HEK293 (cell line): ENCODE measurements around the gene SDF2L1.

Experiments
- CTCF ChIA-PET: fragments of 350-600 bp; formaldehyde crosslinking; extraction: SDS; loops from one replicate; lab custom pipeline; 2021; ENCODE audit warnings: antibody characterized with exemption; lab: Yijun Ruan, JAX
- POLR2A ChIA-PET: fragments of 300-600 bp; formaldehyde crosslinking; extraction: SDS; loops from one replicate; lab custom pipeline; 2020; ENCODE audit warnings: antibody characterized with exemption, inconsistent platforms; lab: Yijun Ruan, JAX
- H3K27ac ChIP-seq: fragments of 200-500 bp; sonication (Bioruptor generic); 2 replicates; pipeline ENCODE4 v1.5.1; 2014; ENCODE audit warnings: low read depth, low read length, control low read depth, inconsistent platforms; ENCODE audit errors: extremely low read depth
- H3K36me3 ChIP-seq, 2 experiments: fragments of 200-500 bp in 1 of 2; sonication (Bioruptor generic) in 1 of 2; 1 replicate in 1 of 2; 2 replicates in 1 of 2; pipeline ENCODE4 v1.5.1; 2014 to 2017; ENCODE audit warnings: inconsistent platforms in 2 of 2, low read length in 2 of 2; ENCODE audit not compliant: control insufficient read depth in 2 of 2, insufficient read depth in 1 of 2
- H3K4me1 ChIP-seq: fragments of 200-500 bp; sonication (Bioruptor generic); 2 replicates; pipeline ENCODE4 v1.5.1; 2014; ENCODE audit warnings: mild to moderate bottlenecking, low read length, inconsistent platforms; ENCODE audit not compliant: control insufficient read depth, insufficient read depth
- H3K4me3 ChIP-seq: 2 replicates; pipeline ENCODE4 v1.5.1; 2011; ENCODE audit warnings: low read depth, mild to moderate bottlenecking, control low read depth, low read length, moderate library complexity
- H3K9me3 ChIP-seq: fragments of 200-500 bp; sonication (Bioruptor generic); 2 replicates; pipeline ENCODE4 v1.5.1; 2014; ENCODE audit warnings: low read depth, low read length, inconsistent platforms; ENCODE audit not compliant: control insufficient read depth, insufficient read depth
- KLF10 ChIP-seq: fragments of 450-650 bp; IDR thresholded peaks from 2 replicates; pipeline ENCODE4 v1.5.1; 2018; ENCODE audit warnings: missing biosample characterization, mild to moderate bottlenecking, missing genetic modification characterization
- OVOL3 ChIP-seq: fragments of 450-650 bp; formaldehyde crosslinking; IDR thresholded peaks from 2 replicates; pipeline ENCODE4 v1.5.1; 2016; ENCODE audit warnings: missing biosample characterization, missing genetic modification characterization
- PRDM4 ChIP-seq: fragments of 450-650 bp; formaldehyde crosslinking; IDR thresholded peaks from 2 replicates; pipeline ENCODE4 v1.5.1; 2017; ENCODE audit warnings: missing biosample characterization, missing genetic modification characterization
- REPIN1 ChIP-seq: fragments of 450-650 bp; formaldehyde crosslinking; IDR thresholded peaks from 2 replicates; pipeline ENCODE4 v1.5.1; 2017; ENCODE audit warnings: missing biosample characterization, missing genetic modification characterization, low read depth
- TCF7L2 ChIP-seq: IDR thresholded peaks from 2 replicates; pipeline ENCODE4 v1.6.1; 2011; ENCODE audit warnings: low read depth, mild to moderate bottlenecking, inconsistent platforms, low read length, moderate library complexity, borderline replicate concordance
- TSHZ1 ChIP-seq: fragments of 450-650 bp; formaldehyde crosslinking; IDR thresholded peaks from 2 replicates; pipeline ENCODE4 v1.5.1; 2016; ENCODE audit warnings: missing biosample characterization, missing genetic modification characterization, borderline replicate concordance
- ZBTB11 ChIP-seq: fragments of 450-650 bp; formaldehyde crosslinking; conservative IDR thresholded peaks from 2 replicates; pipeline ENCODE4 v1.5.1; 2016; ENCODE audit warnings: low read depth, missing biosample characterization, missing genetic modification characterization
- ZBTB20 ChIP-seq: fragments of 450-650 bp; formaldehyde crosslinking; IDR thresholded peaks from 2 replicates; pipeline ENCODE4 v1.5.1; 2016; ENCODE audit warnings: missing biosample characterization, missing genetic modification characterization
- ZFHX2 ChIP-seq: fragments of 450-650 bp; formaldehyde crosslinking; conservative IDR thresholded peaks from 2 replicates; pipeline ENCODE4 v1.5.1; 2016; ENCODE audit warnings: missing biosample characterization, missing genetic modification characterization
- ZNF138 ChIP-seq: fragments of 450-650 bp; formaldehyde crosslinking; IDR thresholded peaks from 2 replicates; pipeline ENCODE4 v1.5.1; 2016; ENCODE audit warnings: missing biosample characterization, missing genetic modification characterization, borderline replicate concordance
- ZNF169 ChIP-seq: fragments of 450-650 bp; formaldehyde crosslinking; IDR thresholded peaks from 2 replicates; pipeline ENCODE4 v1.5.1; 2016; ENCODE audit warnings: missing biosample characterization, missing genetic modification characterization
- ZNF24 ChIP-seq: fragments of 450-650 bp; formaldehyde crosslinking; IDR thresholded peaks from 2 replicates; pipeline ENCODE4 v1.5.1; 2016; ENCODE audit warnings: missing biosample characterization, missing genetic modification characterization
- ZNF335 ChIP-seq: fragments of 450-650 bp; formaldehyde crosslinking; conservative IDR thresholded peaks from 2 replicates; pipeline ENCODE4 v1.5.1; 2016; ENCODE audit warnings: missing biosample characterization, missing genetic modification characterization
- ZNF433 ChIP-seq: fragments of 450-650 bp; formaldehyde crosslinking; IDR thresholded peaks from 2 replicates; pipeline ENCODE4 v1.5.1; 2016; ENCODE audit warnings: missing biosample characterization, missing genetic modification characterization, low read depth
- ZNF830 ChIP-seq: fragments of 450-650 bp; IDR thresholded peaks from 2 replicates; pipeline ENCODE4 v1.5.0; 2018; ENCODE audit warnings: missing biosample characterization, missing genetic modification characterization, low read depth, mild to moderate bottlenecking, moderate library complexity

Gene SDF2L1

GRCh38 chr22:21686634-21687393 lies 44.7 kb downstream of the SDF2L1 start:
- ChIA-PET POLR2A (no interaction called here), CTCF (interaction anchor here (0.5 kb wide), 1 partner anchor 773 kb away, joined by 3 read pairs; no protein-coding TSS in a partner anchor)
- no peak overlapping the region for H3K27ac ChIP-seq
- no peaks in the 10 kb centered on the region for H3K4me1 ChIP-seq
- TF ChIP-seq OVOL3 (tag by site-specific recombination) (no peak), ZNF138 (tag by site-specific recombination) (no peak), TSHZ1 (tag by site-specific recombination) (no peak), ZBTB11 (tag by site-specific recombination) (no peak), ZNF830 (tag by site-specific recombination) (no peak), REPIN1 (no peak), ZNF433 (tag by site-specific recombination) (no peak), ZNF24 (tag by site-specific recombination) (no peak), ZFHX2 (no peak), ZNF335 (tag by site-specific recombination) (no peak)
- H3K36me3 ChIP-seq: peaks cover 0 to 81% of the 10 kb centered on the region in 2 experiments; a peak in 2 of 3 replicates
- no peak overlapping the region for H3K4me3 ChIP-seq
- H3K9me3 ChIP-seq: no peaks in the 10 kb centered on the region

- H3K4me3 ChIP-seq: no peak overlapping the region
- TF ChIP-seq TCF7L2 (no peak), KLF10 (tag by site-specific recombination) (no peak)
- TF ChIP-seq, all 188 proteins: peak for 0
- no peaks in the 10 kb centered on the region for H3K9me3 ChIP-seq
- POLR2A ChIA-PET: interaction anchor here (0.6 to 0.9 kb wide), 2 partner anchors 8 to 10 kb away, joined by 3 read pairs; no protein-coding TSS in a partner anchor
- H3K4me1 ChIP-seq: no peaks in the 10 kb centered on the region
- H3K36me3 ChIP-seq: peaks cover 0 to 72% of the 10 kb centered on the region in 2 experiments; a peak in 2 of 3 replicates
- CTCF ChIA-PET: no interaction called here
- H3K27ac ChIP-seq: no peak overlapping the region
Measured at GRCh38 chr22:21687685-21688259, 45.7 kb downstream of the SDF2L1 start.

GRCh38 chr22:21688341-21688705 lies 46.2 kb downstream of the SDF2L1 start:
- TF ChIP-seq ZNF169 (tag by site-specific recombination): no peak
- no peak for TF ChIP-seq PRDM4
- TF ChIP-seq ZBTB20 (tag by site-specific recombination): peak; percentile 31; the same call in 1 of the 2 replicates
- TF ChIP-seq, all 188 proteins: peak for 1
- H3K4me3 ChIP-seq: no peak overlapping the region
- no peaks in the 10 kb centered on the region for H3K9me3 ChIP-seq
- H3K27ac ChIP-seq: no peak overlapping the region
- H3K4me1 ChIP-seq: no peaks in the 10 kb centered on the region
- ChIA-PET CTCF (no interaction called here), POLR2A (interaction anchor here (0.9 kb wide), 1 partner anchor 9 kb away, joined by 3 read pairs; no protein-coding TSS in a partner anchor)
- peaks cover 0 to 71% of the 10 kb centered on the region in 2 experiments; a peak in 2 of 3 replicates for H3K36me3 ChIP-seq
